ENCODE measurements around the gene SOX8. TPM values are rescaled to one million over a fixed set of nuclear protein-coding genes. Genes with fewer than 3 reads are reported as not detected.

SOX8 gene
- total RNA-seq, 1 donor from 2014 or later = 0.75 TPM

- Mint-ChIP-seq H3K4me3 (no peak overlapping the region), H3K36me3 (peaks cover 32% of the 10 kb centered on the region), H3K27ac (no peak overlapping the region), H3K27me3 (ENCODE audit: insufficient read depth, low read depth) (peaks cover 10% of the 10 kb centered on the region), H3K4me1 (peaks cover 64% of the 10 kb centered on the region), H3K9me3 (peaks cover 23% of the 10 kb centered on the region)
- Histone ChIP-seq H3F3A (ENCODE audit: low read depth) (peaks cover 25% of the 10 kb centered on the region), H3K27ac (no peak overlapping the region), H3K36me3 (no peaks in the 10 kb centered on the region), H3K4me3 (no peak overlapping the region), H3K27me3 (peaks cover 21% of the 10 kb centered on the region), H3K4me1 (peaks cover 15% of the 10 kb centered on the region), H3K9me3 (ENCODE audit: low read depth) (no peaks in the 10 kb centered on the region), H3K9ac (no peak overlapping the region), H3K4me2 (no peak overlapping the region), H2AFZ (replicated peaks) (no peak overlapping the region), H4K20me1 (ENCODE audit: low read depth) (peaks cover 21% of the 10 kb centered on the region), H3K79me2 (ENCODE audit: low read depth) (no peaks in the 10 kb centered on the region)
- DNase-seq (ENCODE audit: low spot score) = no peak
- TF ChIP-seq EZH2phosphoT487 (IDR thresholded peaks at IDR 0.05) (no peak), EZH2 (IDR thresholded peaks at IDR 0.05) (no peak), CTCF (IDR thresholded peaks at IDR 0.05) (no peak)
Observed at GRCh38 chr16:967077-967541, 14.5 kb upstream of the SOX8 start.

GRCh38 chr16:967546-968295 is 13.8 kb upstream of the SOX8 start:
- H3K4me3 Mint-ChIP-seq = peak overlapping the region; percentile 87
- H3K27ac Mint-ChIP-seq = peak overlapping the region; percentile 57
- no peak overlapping the region for H3K27ac ChIP-seq

GRCh38 chr16:968620-969019 is 12.9 kb upstream of the SOX8 start:
- Mint-ChIP-seq H3K4me1 (peaks cover 69% of the 10 kb centered on the region), H3K27ac (peak overlapping the region; percentile 87), H3K27me3 (ENCODE audit: insufficient read depth, low read depth) (peaks cover 13% of the 10 kb centered on the region), H3K4me3 (peak overlapping the region; percentile 87), H3K36me3 (peaks cover 28% of the 10 kb centered on the region), H3K9me3 (peaks cover 23% of the 10 kb centered on the region)
- H3K9ac ChIP-seq = no peak overlapping the region
- no peaks in the 10 kb centered on the region for H3K36me3 ChIP-seq
- H3K4me2 ChIP-seq = peak overlapping the region; percentile 16
- peaks cover 21% of the 10 kb centered on the region for H4K20me1 ChIP-seq (ENCODE audit: low read depth)
- no peak overlapping the region for H2AFZ ChIP-seq (replicated peaks)
- TF ChIP-seq EZH2phosphoT487 (IDR thresholded peaks at IDR 0.05) = no peak
- TF ChIP-seq CTCF (IDR thresholded peaks at IDR 0.05) = no peak
- no peak for TF ChIP-seq EZH2 (IDR thresholded peaks at IDR 0.05)
- no peak overlapping the region for H3K27ac ChIP-seq
- peaks cover 26% of the 10 kb centered on the region for H3K4me1 ChIP-seq
- peak; percentile 89 for DNase-seq (ENCODE audit: low spot score)
- H3K4me3 ChIP-seq = no peak overlapping the region
- H3K27me3 ChIP-seq = peaks cover 21% of the 10 kb centered on the region
- H3K79me2 ChIP-seq (ENCODE audit: low read depth) = no peaks in the 10 kb centered on the region
- no peaks in the 10 kb centered on the region for H3K9me3 ChIP-seq (ENCODE audit: low read depth)
- H3F3A ChIP-seq (ENCODE audit: low read depth) = peaks cover 39% of the 10 kb centered on the region

More at GRCh38 chr16:967546-968295, 13.8 kb upstream of the SOX8 start:
- no peak overlapping the region for H2AFZ ChIP-seq (replicated peaks)
- peaks cover 31% of the 10 kb centered on the region for H3F3A ChIP-seq (ENCODE audit: low read depth)
- H3K79me2 ChIP-seq (ENCODE audit: low read depth) = no peaks in the 10 kb centered on the region
- H3K27me3 ChIP-seq = peaks cover 21% of the 10 kb centered on the region
- H4K20me1 ChIP-seq (ENCODE audit: low read depth) = peaks cover 21% of the 10 kb centered on the region
- peaks cover 21% of the 10 kb centered on the region for H3K4me1 ChIP-seq
- no peak overlapping the region for H3K9ac ChIP-seq
- Mint-ChIP-seq H3K9me3 (peaks cover 23% of the 10 kb centered on the region), H3K4me1 (peaks cover 66% of the 10 kb centered on the region), H3K36me3 (peaks cover 32% of the 10 kb centered on the region), H3K27me3 (ENCODE audit: insufficient read depth, low read depth) (peaks cover 10% of the 10 kb centered on the region)
- TF ChIP-seq EZH2phosphoT487 (IDR thresholded peaks at IDR 0.05) = no peak
- no peak for TF ChIP-seq CTCF (IDR thresholded peaks at IDR 0.05)
- TF ChIP-seq EZH2 (IDR thresholded peaks at IDR 0.05) = no peak
- no peaks in the 10 kb centered on the region for H3K36me3 ChIP-seq
- DNase-seq (ENCODE audit: low spot score) = no peak
- H3K9me3 ChIP-seq (ENCODE audit: low read depth) = no peaks in the 10 kb centered on the region
- H3K4me3 ChIP-seq = no peak overlapping the region
- no peak overlapping the region for H3K4me2 ChIP-seq

All from neural progenitor cell (in vitro differentiated cells).